ENCODE measurements around the gene PDZD4. TPM values are rescaled to one million over a fixed set of nuclear protein-coding genes. Genes with fewer than 3 reads are reported as not detected.

The PDZD4 gene
- total RNA-seq, 4 donors from 2014 or later: 20.0 to 48.4 (median 36.9) TPM

DNA sequence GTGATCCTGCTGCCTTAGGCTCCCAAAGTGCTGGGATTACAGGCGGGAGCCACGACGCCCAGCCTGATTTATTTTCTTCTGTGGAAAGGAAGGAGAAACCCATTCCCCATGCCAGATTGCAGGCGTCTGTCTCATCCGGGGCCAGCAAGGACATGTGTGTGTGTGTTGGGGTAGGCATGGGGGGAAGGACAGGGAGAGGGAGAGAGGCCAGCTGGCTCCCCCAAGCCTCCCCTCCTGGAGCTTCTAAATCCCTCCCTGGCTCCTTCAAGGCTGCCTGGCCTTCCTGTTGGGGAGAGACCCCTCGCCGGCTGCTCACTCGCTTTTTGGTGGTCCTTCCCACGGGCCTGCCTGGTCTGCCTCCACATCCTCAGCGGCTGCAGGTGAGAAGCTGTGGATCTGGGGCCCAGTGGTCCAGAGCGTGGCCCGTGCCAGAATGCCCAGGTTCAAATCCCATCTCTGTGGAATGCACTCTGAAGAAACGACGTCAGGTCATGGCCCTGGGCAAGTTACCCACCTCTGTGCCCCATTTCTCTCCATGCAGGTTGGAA is 67.6 kb downstream of the PDZD4 start:
- Histone ChIP-seq H3K4me1 (peaks cover 19 to 38% (median 33%) of the 10 kb centered on the region in 4 donors), H3K27ac (replicated peaks in 1 of 4) (no peak overlapping the region), H3K27me3 (no peaks in the 10 kb centered on the region), H3K36me3 (no peaks in the 10 kb centered on the region), H3K9me3 (no peaks in the 10 kb centered on the region), H3K4me3 (no peak overlapping the region)
- TF ChIP-seq POLR2AphosphoS5 (IDR thresholded peaks at IDR 0.05): no peak
- TF ChIP-seq POLR2A (IDR thresholded peaks at IDR 0.05; ENCODE audit: low read depth): no peak
- TF ChIP-seq, protein P1, sequence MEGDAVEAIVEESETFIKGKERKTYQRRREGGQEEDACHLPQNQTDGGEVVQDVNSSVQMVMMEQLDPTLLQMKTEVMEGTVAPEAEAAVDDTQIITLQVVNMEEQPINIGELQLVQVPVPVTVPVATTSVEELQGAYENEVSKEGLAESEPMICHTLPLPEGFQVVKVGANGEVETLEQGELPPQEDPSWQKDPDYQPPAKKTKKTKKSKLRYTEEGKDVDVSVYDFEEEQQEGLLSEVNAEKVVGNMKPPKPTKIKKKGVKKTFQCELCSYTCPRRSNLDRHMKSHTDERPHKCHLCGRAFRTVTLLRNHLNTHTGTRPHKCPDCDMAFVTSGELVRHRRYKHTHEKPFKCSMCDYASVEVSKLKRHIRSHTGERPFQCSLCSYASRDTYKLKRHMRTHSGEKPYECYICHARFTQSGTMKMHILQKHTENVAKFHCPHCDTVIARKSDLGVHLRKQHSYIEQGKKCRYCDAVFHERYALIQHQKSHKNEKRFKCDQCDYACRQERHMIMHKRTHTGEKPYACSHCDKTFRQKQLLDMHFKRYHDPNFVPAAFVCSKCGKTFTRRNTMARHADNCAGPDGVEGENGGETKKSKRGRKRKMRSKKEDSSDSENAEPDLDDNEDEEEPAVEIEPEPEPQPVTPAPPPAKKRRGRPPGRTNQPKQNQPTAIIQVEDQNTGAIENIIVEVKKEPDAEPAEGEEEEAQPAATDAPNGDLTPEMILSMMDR (IDR thresholded peaks at IDR 0.05): no peak
- no peak for TF ChIP-seq EP300 (IDR thresholded peaks at IDR 0.05)
- DNase-seq (ENCODE audit: extremely low spot score): no peak
- 93% methylated on average over 12 of the region's 14 CpGs for WGBS
- intact Hi-C loops (cut with DNase I): no loop called here

DNA sequence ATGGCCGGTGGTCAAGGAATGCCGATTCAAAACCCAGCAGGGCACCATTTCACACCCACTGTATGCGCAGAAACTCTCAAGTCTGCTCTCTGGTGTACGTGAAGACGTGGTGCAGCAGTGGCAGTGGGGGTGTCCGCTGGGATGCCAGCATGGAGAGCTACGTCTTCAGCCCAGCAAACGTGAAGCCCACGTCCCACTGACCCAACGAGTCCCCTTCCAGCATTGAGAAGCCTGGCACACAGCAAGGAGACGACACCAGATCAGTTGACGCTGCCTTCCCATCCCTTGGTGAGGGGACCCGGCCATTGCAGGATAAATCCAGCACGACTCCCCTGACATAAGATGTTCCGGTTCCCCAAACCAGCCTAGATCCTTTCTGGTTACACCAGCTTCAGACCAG is 68.5 kb downstream of the PDZD4 start:
- no peak overlapping the region for H3K4me3 ChIP-seq
- H3K4me1 ChIP-seq: peaks cover 19 to 30% (median 29%) of the 10 kb centered on the region in 4 donors
- WGBS: 87% methylated on average over 11 of the region's 15 CpGs
- intact Hi-C loops (cut with DNase I): no loop called here
- H3K27ac ChIP-seq (replicated peaks in 1 of 4): no peak overlapping the region
- H3K36me3 ChIP-seq: no peaks in the 10 kb centered on the region
- no peaks in the 10 kb centered on the region for H3K27me3 ChIP-seq
- peaks cover 0 to 4% (median 0%) of the 10 kb centered on the region in 4 donors for H3K9me3 ChIP-seq
- TF ChIP-seq POLR2A (IDR thresholded peaks at IDR 0.05; ENCODE audit: low read depth) (no peak), EP300 (IDR thresholded peaks at IDR 0.05) (no peak), POLR2AphosphoS5 (IDR thresholded peaks at IDR 0.05) (no peak)
- TF ChIP-seq, protein P1 (IDR thresholded peaks at IDR 0.05): no peak
- no peak for DNase-seq (ENCODE audit: extremely low spot score)

DNA sequence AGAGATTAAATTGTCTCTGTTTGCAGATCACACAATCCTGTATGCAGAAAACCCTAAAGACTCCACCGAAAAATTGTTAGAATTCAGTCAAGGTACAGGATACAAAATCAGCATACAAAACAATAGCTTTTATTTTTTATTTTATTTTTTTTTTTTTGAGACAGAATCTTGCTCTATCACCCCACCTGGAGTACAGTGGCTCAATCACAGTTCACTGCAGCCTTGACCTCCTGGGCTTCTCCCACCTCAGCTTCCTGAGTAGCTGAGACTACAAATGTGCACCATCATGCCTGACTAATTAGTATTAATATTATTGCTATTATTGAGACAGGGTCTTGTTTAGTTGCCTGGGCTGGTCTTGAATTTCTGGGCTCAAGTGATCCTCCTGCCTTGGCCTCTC is 75.2 kb downstream of the PDZD4 start:
- no peaks in the 10 kb centered on the region for H3K27me3 ChIP-seq
- WGBS: 86% methylated on average over 1 of the region's 1 CpG
- intact Hi-C loops (cut with DNase I): no loop called here
- H3K4me3 ChIP-seq: no peak overlapping the region
- H3K36me3 ChIP-seq: no peaks in the 10 kb centered on the region
- no peak for DNase-seq (ENCODE audit: extremely low spot score)
- no peaks in the 10 kb centered on the region for H3K4me1 ChIP-seq
- TF ChIP-seq POLR2A (IDR thresholded peaks at IDR 0.05; ENCODE audit: low read depth) (no peak), POLR2AphosphoS5 (IDR thresholded peaks at IDR 0.05) (no peak), EP300 (IDR thresholded peaks at IDR 0.05) (no peak)
- TF ChIP-seq, protein P1 (IDR thresholded peaks at IDR 0.05): no peak
- no peak overlapping the region for H3K27ac ChIP-seq (replicated peaks in 1 of 4)
- peaks cover 0 to 5% (median 0%) of the 10 kb centered on the region in 4 donors for H3K9me3 ChIP-seq

Other genes with a start within 250 kb of the PDZD4 start
- gene CCNQ, start 231.4 kb downstream of the PDZD4 start, total RNA-seq: 10 to 100 TPM; 38.6 to 58.3 (median 49.8) TPM
- gene DUSP9, start 183.3 kb downstream of the PDZD4 start, total RNA-seq: not detected
- 10 to 100 TPM; 20.5 to 67.8 (median 26.0) TPM for gene PNCK, start 156.7 kb downstream of the PDZD4 start, total RNA-seq
- 10 to 100 TPM; 41.7 to 62.3 (median 45.6) TPM for gene SLC6A8, start 142.6 kb downstream of the PDZD4 start, total RNA-seq
- 100 to 1,000 TPM in 2 of 4 donors, 10 to 100 TPM in 2; 76.4 to 129 (median 101) TPM for gene BCAP31, start 106.2 kb downstream of the PDZD4 start, total RNA-seq
- 10 to 100 TPM; 18.4 to 36.2 (median 25.1) TPM for gene ABCD1, start 105.7 kb downstream of the PDZD4 start, total RNA-seq
- gene PLXNB3, start 66.3 kb downstream of the PDZD4 start, total RNA-seq: 10 to 100 TPM in 3 of 4 donors, 1 to 10 TPM in 1; 6.1 to 21.9 (median 17.6) TPM
- gene SRPK3, start 49.5 kb downstream of the PDZD4 start, total RNA-seq: 1 to 10 TPM in 2 of 4 donors, under 1 TPM in 2; 0.52 to 2.2 (median 1.1) TPM
- gene IDH3G, start 36.2 kb downstream of the PDZD4 start, total RNA-seq: 10 to 100 TPM; 52.3 to 76.3 (median 70.3) TPM
- 100 to 1,000 TPM; 100 to 115 (median 109) TPM for gene SSR4, start 35.9 kb downstream of the PDZD4 start, total RNA-seq
- 10 to 100 TPM; 22.4 to 47.9 (median 30.0) TPM for gene L1CAM, start 55.6 kb upstream of the PDZD4 start, total RNA-seq
- 1 to 10 TPM; 1.2 to 7.6 (median 4.5) TPM for gene AVPR2, start 74.1 kb upstream of the PDZD4 start, total RNA-seq
- gene ARHGAP4, start 95.7 kb upstream of the PDZD4 start, total RNA-seq: 10 to 100 TPM; 15.9 to 22.4 (median 17.7) TPM
- 100 to 1,000 TPM in 2 of 4 donors, 10 to 100 TPM in 2; 89.3 to 106 (median 95.4) TPM for gene NAA10, start 104.5 kb upstream of the PDZD4 start, total RNA-seq
- 10 to 100 TPM in 1 of 4 donors, 1 to 10 TPM in 3; 8.0 to 12.6 (median 9.1) TPM for gene RENBP, start 114.1 kb upstream of the PDZD4 start, total RNA-seq
- 100 to 1,000 TPM in 1 of 4 donors, 10 to 100 TPM in 3; 50.7 to 102 (median 60.8) TPM for gene HCFC1, start 141.3 kb upstream of the PDZD4 start, total RNA-seq
- 1 to 10 TPM; 3.6 to 6.9 (median 6.1) TPM for gene TMEM187, start 142.2 kb upstream of the PDZD4 start, total RNA-seq
- 10 to 100 TPM; 50.5 to 74.9 (median 67.6) TPM for gene IRAK1, start 189.4 kb upstream of the PDZD4 start, total RNA-seq